Measurements from ENCODE around the gene WDFY2.
"Not testable (repeated sequence)": the region's sequence is repeated elsewhere in the genome, so short reads cannot be mapped to it uniquely, and the experiment has no call there.

Gene WDFY2

DNA sequence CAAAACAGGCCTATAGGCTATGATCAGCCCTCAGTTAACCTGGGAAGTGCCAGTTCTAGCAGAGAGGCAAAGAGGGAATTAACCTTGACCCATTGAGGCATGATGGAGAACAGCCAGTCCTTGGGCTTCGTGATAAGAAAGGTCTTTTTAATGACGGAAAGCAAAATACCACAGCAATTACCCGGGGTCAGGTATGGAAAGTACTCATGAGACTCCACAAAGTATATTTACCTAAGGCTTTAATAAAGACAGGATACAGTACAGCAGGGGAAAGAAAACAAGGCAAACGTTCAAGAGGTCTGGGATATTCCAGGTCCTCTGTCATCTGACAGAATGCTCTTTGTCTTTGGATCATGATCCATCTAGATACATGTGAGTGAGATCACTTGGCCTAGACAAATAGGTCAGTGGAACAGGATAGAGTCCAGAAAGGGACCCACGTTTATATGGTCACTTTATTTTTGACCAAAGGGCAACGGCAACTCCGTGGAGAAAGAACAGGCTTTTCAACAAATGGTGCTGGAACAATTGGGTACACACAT, 52.2 kb downstream of the WDFY2 start:
- DNase-seq, result no peak

DNA sequence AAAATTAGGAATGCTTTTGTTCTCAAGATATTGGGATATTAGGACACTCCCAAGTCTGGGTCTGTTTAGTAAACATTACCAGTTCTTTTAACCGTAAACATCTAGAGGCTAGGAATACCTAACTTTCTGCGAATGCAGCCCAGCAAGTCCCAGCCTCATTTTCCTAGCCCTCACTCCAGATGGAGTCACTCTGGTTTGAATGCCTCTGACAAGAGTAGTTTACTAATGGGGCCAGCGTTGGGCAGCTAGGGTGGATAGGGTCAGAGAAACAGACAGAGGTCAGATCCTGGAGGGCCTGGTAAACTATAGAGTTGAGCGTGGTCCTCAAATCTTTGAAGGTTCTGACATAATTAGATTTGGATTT, 53.6 kb downstream of the WDFY2 start:
- no peak for DNase-seq

DNA sequence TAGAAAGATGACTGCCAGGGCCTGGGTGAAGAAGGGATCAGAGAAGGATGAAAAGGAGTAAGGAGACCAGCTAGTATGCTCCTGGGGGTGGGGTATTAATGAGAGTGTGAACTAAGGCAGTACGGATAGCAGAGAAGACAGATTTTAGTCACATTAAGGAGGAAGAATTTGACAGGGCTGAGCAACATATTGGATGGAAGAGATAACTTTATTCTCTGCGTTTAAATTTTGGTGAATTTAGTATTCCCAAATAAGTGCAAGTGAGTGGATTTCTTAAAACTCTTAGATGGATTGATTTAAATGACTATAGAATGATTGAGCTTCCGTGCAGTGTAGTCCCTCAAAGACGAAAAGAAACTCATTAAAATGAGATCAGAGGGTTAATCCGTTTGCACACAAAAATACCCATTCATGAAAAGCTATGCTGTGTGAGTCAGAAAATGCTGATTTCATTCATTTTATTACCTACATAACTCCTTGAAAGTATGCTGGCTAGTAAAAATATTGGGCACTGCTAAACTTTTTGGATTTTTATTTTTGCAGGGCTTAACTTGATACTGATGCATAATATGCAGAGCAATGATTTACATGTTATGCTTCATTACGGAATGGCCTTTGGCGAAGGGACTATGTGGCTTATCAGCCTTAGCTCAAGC, 54.1 kb downstream of the WDFY2 start:
- DNase-seq, result peak; percentile 65

DNA sequence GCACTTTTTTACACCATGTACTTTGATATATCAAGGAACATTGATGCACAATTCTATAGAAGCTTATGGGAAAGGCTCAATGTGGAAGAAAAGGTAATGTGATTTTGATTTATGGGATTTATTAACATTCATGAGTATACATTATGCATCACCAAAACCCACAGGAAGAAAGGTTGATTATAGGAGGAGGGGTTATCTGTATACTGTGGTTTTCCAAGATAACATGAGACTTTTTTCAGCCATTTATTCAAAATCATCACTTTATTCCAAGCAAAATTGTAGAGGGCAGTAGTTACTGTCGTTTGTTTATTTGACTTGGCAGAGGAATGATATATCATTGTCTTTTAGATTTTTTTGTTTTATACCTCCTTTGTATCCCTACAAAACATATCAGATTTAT, 54.9 kb downstream of the WDFY2 start:
- no peak for DNase-seq

DNA sequence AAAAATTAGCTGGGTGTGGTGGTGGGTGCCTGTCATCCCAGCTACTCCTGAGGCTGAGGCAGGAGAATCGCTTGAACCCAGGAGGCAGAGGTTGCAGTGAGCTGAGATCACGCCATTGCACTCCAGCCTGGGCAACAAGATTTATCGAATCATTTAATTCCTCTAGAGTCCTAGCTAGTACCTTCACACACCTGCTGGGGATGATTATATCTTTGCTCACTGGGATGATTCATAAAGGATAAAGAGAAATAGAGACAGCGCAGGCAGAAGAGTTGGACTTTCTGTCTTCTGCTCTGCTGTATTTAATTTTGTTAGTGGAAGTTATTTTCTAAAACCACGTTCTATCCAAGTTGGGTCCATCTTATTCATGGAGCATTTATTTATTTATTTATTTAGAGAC, 56.4 kb downstream of the WDFY2 start:
- DNase-seq, result not testable (repeated sequence)

DNA sequence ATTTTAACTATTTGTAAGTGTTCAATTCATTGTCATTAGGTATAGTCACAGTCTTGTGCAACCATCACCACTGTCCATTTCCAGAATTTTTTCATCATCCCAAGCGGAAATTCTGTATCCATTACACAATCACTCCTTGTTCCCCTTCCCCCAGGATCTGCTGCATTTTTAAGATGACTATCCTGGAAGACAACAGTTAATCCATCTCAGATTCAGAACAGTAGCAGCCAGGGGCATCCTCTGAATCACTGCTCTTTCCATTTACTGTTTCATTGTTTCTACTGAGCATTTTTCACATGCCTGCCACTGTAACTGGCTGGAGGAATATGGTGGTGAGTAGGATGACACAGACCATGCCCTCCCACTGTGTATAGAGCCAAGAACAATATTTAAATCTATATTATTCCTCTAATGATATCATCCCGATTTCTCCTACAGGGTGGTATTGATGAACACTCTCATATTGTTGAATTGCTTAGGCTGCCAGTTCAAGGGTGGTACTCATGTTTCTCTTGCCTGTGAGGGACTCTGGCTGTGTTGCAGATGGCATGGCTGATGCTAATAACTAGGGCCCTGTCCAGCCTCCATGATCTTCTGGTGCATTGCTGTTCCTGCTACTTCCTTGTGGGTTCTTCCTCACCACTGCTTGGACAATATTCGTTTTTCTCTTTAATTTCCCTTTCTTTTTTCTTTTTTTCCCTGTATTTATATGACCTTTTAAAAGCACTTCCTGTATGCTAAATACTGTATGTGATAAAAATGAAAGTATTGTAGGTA, 59.0 kb downstream of the WDFY2 start:
- peak; percentile 96 for DNase-seq

DNA sequence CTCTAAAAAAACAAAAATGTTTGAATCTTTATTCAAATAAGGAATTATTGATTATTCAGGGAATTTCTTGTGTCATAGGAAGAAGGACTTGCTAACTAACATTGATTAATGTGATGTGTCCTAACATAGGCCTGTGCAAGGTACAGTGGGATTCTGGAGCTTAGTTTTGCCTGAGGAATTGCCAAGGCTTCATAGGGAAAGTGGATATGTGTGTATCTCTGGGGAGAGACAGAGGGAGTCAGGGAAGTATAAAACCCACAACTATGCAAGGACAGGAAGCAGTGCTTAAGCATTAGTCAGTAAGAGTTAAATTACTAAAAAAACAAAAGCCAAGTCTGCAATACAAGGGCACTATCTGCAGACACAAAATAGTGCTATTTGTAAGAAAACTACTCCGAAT, 59.6 kb downstream of the WDFY2 start:
- peak; percentile 97 for DNase-seq

DNA sequence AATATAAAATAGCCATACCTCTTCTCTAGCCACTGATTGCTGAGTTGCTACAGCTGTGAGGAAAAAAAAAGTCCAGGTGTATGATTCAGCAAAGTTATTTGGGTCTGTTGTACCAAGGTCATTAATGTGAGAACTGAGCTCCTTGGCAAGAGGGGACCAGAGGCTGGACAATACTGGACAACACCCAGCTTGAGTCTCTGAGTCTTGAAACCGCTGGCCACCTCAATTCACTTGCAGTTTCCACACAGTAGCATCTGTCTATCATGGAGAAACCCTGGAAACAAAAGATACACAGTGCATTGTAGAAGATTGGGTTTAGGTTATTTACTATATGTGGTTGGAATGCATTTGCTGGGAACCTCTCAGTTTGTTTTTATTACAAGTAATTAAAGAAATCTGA, 60.4 kb downstream of the WDFY2 start:
- peak; percentile 29 for DNase-seq

DNA sequence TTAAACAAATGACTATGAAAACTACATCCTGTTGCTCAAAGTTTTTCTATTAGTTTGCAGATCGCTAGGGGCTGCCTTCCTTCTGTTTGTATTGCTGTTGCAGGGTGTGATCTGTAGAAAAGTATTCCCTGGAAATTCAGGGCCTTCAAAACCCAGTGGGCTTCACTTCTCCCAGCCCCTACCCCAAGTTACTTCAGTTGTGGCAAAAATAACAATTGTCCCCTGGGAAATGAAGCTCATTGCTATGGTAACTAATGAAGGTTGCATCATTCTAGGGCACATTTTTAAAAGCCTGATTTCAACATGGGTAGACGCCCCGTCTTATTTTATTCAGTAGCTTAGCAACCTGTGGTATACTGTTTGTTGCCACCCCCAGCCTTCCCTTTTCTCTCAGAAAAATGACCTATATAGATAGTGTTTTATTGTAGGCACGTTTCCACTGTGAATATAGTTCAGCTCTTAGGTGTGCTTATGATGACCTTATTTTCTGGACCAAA, 60.9 kb downstream of the WDFY2 start:
- peak; percentile 68 for DNase-seq

DNA sequence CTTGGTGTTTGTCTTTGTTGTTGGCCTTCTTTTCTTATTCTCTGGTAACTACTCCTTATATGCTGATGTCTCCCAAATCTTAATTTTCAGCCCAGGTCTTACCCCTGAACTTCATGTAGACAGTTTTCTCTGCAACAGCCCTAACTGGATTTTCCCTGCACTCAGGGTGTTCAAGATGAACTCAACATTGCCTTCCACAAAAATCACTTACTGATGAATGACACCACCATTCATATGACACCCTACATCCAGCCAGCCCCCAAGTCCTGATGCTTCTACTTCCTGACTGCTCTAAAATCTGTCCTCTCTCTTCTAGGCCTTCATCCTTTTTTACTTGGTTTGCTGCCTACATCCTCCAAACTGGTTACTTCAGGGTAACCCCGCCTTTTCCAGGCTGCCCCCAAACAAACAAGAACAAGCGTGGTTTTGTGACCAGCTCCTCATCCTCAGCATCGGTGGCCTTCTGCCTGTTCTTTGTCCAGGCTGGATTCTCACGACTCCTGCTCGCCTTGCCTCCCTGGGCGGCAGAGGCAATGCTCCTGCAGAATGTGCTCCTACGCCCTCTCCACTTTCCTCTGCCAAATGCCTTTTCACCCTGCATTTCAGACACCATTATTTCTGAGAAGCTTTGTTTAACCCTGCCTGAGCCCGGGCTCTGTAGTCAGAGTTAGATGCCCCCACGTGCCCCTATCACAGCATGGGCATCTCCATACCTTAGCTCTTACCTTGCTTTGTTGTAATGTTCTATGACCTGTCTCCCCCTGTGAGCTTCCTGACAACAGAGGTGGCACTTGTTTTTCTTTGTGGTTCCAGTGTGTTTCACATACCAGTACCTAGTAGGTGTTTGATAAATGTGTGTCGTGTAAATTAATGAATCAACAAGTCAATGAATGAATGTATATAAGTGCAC, 61.8 kb downstream of the WDFY2 start:
- DNase-seq, result no peak

DNA sequence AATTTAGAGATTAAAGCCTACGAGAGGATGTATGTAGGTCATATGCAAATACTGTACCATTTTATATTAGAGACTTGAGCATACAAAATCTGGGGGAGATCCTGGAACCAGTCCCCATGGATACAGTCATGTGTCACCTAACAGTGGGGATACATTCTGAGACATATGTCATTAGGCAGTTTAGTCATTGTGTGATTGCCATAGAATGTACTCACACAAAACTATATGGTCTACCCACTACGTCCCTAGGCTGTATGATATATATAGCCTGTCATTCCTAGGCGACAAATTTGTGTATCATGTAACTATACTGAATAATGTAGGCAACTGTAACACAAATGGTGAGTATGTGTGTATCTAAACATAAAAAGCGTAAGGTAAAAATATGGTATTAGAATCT, 62.8 kb downstream of the WDFY2 start:
- DNase-seq, result no peak

DNA sequence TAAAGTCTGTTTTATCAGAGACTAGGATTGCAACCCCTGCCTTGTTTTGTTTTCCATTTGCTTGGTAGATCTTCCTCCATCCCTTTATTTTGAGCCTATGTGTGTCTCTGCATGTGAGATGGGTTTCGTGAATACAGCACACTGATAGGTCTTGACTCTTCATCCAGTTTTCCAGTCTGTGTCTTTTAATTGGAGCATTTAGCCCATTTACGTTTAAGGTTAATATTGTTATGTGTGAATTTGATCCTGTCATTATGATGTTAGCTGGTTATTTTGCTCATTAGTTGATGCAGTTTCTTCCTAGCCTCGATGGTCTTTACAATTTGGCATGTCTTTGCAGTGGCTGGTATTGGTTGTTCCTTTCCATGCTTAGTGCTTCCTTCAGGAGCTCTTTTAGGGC, 67.9 kb downstream of the WDFY2 start:
- not testable (repeated sequence) for DNase-seq

DNA sequence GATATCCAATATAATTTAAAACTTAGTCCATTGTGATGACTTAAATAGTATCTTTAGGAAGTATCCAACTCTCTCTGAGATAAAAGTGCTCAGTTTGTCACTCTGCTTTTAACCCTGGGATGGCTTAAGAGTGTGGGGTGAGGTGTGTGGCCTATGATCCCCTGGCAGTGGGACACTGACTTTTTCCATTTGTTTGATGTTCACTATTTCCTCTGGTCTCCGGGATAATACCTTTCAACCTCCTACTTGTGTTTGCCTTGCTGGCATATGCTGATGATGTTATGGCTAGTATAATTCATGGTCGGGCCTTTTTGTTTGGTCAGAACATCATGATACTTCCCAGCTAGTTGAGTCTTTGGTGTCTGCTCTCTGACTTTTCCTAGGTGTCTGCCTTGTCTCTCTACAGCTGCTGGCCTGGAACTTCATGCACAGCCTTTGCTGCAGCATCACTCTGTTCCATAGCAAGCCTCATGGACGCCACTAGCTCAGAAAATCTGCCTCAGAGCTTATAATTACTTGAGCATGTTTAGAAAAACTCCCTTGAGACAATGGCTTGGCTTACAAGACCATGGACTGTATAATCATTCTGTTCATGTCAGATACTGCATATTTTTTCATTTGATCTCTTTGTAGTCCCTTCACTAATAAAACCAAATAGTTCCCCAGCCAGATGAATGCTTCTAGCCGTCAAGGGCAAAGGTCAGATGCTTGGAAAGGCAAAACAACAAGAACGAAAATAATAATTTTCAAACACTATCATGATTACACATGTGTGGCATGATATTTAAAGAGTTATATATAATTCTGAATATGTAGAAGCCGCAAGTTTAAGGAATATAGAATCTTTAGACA, 75.2 kb downstream of the WDFY2 start:
- no peak for DNase-seq

DNA sequence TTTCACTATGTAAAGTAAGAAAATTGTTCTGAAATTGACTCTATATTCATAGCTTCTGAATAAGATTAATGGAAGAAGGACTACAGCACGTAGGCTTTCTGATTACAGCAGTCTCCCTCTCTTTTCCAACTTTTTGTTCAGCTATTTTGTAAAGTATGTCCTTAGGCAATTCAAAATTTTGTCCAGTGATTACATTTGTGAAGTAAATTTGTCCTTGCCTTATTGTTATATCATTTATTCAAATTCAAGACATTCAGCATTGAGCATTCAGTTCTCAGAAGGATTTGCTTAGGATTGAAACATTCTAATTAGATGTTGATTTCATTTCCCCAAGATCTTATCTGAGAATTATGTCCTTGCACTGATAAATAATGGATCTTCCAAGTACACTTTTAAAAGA, 76.6 kb downstream of the WDFY2 start:
- DNase-seq, result no peak

DNA sequence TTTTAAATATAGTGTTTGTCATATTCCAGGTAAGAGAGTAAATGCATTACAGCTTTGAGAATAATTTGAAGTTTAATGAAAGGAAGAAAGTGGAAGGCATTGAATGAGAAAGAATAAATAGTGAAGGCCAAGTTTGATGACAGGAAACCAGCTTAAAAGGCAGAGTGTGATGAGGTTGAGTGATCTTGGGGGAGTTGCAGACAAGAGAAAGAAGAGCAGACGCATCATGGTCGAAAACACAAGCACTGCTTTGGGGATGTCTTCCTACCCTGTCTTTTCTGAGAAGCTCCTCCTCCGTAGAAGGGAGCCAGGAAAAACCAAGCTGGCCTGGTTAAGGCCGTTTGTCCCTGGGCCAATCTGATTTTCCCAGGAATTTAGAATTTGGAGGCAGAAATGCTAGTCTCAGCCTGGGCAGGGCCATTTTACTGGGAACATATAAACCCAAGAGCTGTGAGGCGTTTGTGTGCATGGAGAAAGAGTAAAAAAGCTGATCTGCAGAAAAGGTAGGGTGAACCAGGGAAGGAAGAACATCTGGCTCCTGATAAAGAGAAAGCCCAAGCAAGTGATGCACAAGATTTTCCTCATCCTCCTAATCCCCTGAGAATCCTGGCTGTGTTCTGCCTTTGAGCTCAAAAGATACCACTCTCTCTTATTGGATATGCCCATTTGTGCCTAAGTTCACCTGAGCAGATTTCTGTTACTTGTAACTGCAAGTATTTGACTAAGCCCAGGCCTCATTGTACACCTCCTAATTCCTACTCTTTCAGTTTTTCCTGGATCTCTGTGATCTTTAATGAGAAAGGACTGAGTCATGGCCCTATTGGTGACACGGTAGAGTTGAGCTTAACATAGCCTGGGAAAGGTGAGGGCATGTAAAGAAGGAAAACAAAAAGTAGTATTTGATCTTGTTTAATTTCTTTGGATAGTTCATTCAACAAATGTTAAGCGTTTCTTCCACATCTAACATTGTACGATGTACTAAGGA, 80.0 kb downstream of the WDFY2 start:
- no peak for DNase-seq

DNA sequence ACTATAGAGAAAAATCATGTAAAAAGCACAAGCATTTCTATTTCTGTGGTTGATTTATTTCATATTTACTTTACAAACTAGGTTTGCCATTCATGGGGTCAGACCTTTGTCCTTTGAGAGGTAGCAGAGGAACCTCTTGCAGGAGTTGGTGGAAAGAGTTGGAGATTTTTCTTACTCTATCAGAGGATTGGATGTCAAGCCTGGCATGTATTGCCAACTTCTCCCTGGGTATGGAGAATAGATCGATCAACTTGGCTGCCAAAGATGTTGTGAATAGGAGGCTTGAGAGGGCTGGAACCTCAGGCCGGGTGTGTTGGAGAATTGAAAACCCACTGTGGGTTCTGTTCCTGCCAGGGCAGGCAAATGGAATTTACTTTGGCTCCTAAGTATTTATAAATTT, 81.2 kb downstream of the WDFY2 start:
- no peak for DNase-seq

DNA sequence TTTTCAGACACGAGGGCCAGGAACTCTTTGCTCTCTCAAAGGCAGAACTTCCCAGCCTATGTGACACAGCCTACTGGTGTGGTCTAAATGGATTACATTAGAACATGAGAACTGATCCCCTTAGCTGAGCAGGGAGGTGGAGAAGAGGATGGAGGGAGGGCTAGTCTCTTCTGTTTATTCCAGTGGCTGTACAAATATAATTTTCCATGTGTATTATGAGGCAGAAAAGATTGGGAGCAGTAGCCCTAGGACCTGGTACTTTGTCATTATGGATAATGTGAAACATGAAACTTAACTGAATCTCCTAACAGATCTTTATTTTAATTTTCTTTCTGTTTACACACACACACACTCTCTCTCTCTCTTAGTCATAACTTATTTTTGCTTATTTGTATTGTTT, 82.1 kb downstream of the WDFY2 start:
- no peak for DNase-seq

DNA sequence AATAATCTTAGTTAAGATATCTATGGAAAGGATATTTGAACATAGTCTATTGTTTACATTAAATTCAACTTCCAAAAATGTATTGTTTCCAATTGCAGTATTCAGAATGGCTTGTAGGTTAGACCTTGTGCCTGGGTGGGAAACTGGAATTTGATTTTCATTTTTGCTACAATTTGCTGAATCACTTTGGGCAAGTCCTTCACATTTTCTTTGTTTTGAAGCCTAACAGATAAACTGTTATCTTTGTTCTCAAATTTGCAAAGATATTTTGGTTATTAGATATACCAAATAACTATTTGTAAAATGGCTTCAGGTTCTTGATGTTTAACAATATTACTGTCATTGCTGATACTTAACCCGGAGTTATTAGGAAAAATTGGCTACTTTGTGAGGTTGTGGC, 82.6 kb downstream of the WDFY2 start:
- no peak for DNase-seq

DNA sequence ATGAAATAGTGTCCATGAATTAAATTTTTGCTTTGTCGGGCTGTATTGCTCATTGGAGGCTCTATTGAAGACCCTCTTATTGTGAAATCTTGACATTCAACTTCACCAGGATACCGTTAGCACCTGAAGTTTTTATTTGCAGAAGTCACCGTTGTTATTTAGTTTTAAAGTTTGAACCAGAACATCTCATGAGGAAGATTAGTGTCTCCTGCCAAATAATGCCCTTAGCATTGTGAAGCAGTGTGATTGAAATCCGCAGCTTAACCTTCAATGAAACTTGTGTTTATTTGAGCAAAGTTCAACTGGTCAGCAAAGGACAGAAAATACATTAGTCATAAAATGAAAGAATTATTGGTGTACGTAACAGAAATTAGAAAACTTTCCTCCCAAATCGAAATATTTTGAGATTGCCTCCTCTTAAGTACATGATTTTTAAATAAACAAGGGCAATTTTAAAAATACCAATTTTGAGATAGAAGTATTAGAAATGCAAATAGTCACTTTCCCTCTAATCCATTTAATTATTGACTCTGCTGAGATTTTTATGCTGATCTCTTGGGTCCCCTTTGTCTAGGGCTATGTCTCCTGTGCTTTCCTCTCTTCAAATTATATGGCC, 84.4 kb downstream of the WDFY2 start:
- DNase-seq, result no peak

DNA sequence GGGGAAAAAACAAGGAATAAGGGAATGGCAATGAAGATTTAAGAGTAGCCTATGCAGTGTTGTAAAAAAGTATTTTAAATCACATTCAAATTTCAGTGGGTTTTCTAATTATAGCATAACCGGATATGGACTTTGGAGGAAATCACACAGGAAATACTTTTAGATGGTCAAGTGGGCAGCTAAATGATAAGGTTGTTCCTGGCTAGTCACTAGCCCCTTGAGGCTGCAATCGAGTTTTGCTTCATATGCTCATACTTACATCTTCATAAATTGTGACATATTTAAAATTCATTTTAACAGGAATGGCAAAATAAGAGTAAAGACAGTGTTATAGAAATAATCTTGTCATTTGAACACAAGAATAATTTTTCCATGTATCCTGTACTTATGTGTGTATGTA, 88.9 kb downstream of the WDFY2 start:
- DNase-seq, result no peak

DNA sequence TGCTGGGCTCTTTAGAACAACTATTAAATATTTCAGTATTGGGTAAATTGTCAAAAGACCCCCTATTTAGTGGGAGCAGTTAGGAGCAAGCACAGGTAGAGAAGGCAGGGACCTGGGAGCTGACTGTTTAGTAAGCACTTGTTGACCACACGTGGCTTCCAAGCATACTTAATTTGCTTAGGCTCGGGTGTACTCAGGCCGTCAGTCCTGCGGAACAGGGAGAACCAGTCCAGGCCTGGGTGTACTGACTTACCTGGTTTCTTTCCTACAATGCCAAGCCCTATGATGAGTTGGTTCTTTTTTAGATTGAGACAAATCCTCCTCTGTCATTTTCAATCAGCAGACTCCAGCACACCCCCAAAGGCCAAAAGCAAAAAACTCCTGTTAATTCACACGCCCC, 90.0 kb downstream of the WDFY2 start:
- no peak for DNase-seq

Data from HCEC 1CT (cell line).